Mesenchymal stem cell (in vitro differentiated cells and primary cell): ENCODE measurements around the gene HPS4.

Experiments
- DNase-seq: peaks from one replicate; pipeline ENCODE4 v3.0.0-alpha.2; 2013
- H2AFZ ChIP-seq: one replicate; pipeline ENCODE4 v1.6.1; 2013; ENCODE audit warnings: low read depth, mild to moderate bottlenecking, control low read depth, inconsistent platforms, low read length, moderate library complexity
- H2AK5ac ChIP-seq: 2 replicates; pipeline ENCODE4 v1.6.1; 2013; ENCODE audit warnings: low read length, moderate library complexity, mild to moderate bottlenecking, inconsistent platforms; ENCODE audit not compliant: severe bottlenecking
- H2BK120ac ChIP-seq: one replicate; pipeline ENCODE4 v1.6.1; 2013; ENCODE audit warnings: low read depth, mild to moderate bottlenecking, inconsistent platforms, low read length, moderate library complexity
- H2BK12ac ChIP-seq, 2 experiments: one replicate each; pipeline ENCODE4 v1.6.1; 2013; ENCODE audit warnings: inconsistent platforms in 2 of 2, low read length in 2 of 2, mild to moderate bottlenecking in 2 of 2, moderate library complexity in 2 of 2, control low read depth in 1 of 2
- H2BK15ac ChIP-seq: one replicate; pipeline ENCODE4 v1.6.1; 2013; ENCODE audit warnings: mild to moderate bottlenecking, low read depth, inconsistent platforms; ENCODE audit not compliant: poor library complexity, severe bottlenecking
- H2BK5ac ChIP-seq: 2 replicates; pipeline ENCODE4 v1.6.1; 2013; ENCODE audit warnings: low read depth, mild to moderate bottlenecking, low read length, control low read depth, inconsistent platforms; ENCODE audit not compliant: poor library complexity, severe bottlenecking
- H3K14ac ChIP-seq, 2 experiments: one replicate each; pipeline ENCODE4 v1.6.1; 2013; ENCODE audit warnings: inconsistent platforms in 2 of 2, low read length in 2 of 2, control low read depth in 1 of 2, mild to moderate bottlenecking in 1 of 2, moderate library complexity in 1 of 2
- H3K18ac ChIP-seq, 2 experiments: one replicate each; pipeline ENCODE4 v1.6.1; 2013; ENCODE audit warnings: inconsistent platforms in 2 of 2, low read length in 2 of 2, control low read depth in 1 of 2, low read depth in 1 of 2, mild to moderate bottlenecking in 1 of 2
- H3K23ac ChIP-seq, 2 experiments: one replicate each; pipeline ENCODE4 v1.6.1; 2013; ENCODE audit warnings: inconsistent platforms in 2 of 2, low read length in 2 of 2, mild to moderate bottlenecking in 2 of 2, moderate library complexity in 2 of 2, control low read depth in 1 of 2
- H3K27ac ChIP-seq: 2 replicates; pipeline ENCODE4 v1.5.1; 2013; ENCODE audit warnings: mild to moderate bottlenecking, moderate library complexity, low read length, control low read depth, inconsistent platforms; ENCODE audit not compliant: poor library complexity, severe bottlenecking
- H3K27me3 ChIP-seq, 2 experiments: 2 replicates each; pipeline versions ENCODE4 v1.6.1 to v1.7.0; 2013; ENCODE audit warnings: low read length in 2 of 2, mild to moderate bottlenecking in 2 of 2, moderate library complexity in 2 of 2, control low read depth in 1 of 2, inconsistent platforms in 1 of 2; ENCODE audit not compliant: control insufficient read depth in 1 of 2, insufficient read depth in 1 of 2
- H3K36me3 ChIP-seq, 2 experiments: 2 replicates each; pipeline versions ENCODE4 v1.6.1 to v1.7.0; 2013; ENCODE audit warnings: low read length in 2 of 2, control low read depth in 1 of 2, inconsistent platforms in 1 of 2, low read depth in 1 of 2, mild to moderate bottlenecking in 1 of 2; ENCODE audit not compliant: insufficient read depth in 2 of 2, control insufficient read depth in 1 of 2
- H3K4ac ChIP-seq, 2 experiments: one replicate each; pipeline ENCODE4 v1.6.1; 2013; ENCODE audit warnings: inconsistent platforms in 2 of 2, low read length in 2 of 2, mild to moderate bottlenecking in 2 of 2, moderate library complexity in 2 of 2, control low read depth in 1 of 2, low read depth in 1 of 2
- H3K4me1 ChIP-seq: 2 replicates; pipeline ENCODE4 v1.6.1; 2013; ENCODE audit warnings: low read depth, low read length, control low read depth; ENCODE audit not compliant: control insufficient read depth, insufficient read depth
- H3K4me2 ChIP-seq: 2 replicates; pipeline ENCODE4 v1.6.1; 2013; ENCODE audit warnings: low read length, mild to moderate bottlenecking, inconsistent platforms; ENCODE audit not compliant: poor library complexity, severe bottlenecking
- H3K4me3 ChIP-seq, 2 experiments: 2 replicates each; pipeline versions ENCODE4 v1.5.1 to v1.7.0; 2013; ENCODE audit warnings: low read length in 2 of 2, mild to moderate bottlenecking in 2 of 2, control low read depth in 1 of 2, low read depth in 1 of 2; ENCODE audit not compliant: insufficient read depth in 1 of 2
- H3K79me1 ChIP-seq: replicated peaks from 2 replicates; pipeline ENCODE4 v1.6.1; 2013; ENCODE audit warnings: mild to moderate bottlenecking, control low read depth, low read length, inconsistent platforms; ENCODE audit not compliant: poor library complexity, severe bottlenecking
- H3K9ac ChIP-seq: 2 replicates; pipeline ENCODE4 v1.7.0; 2013; ENCODE audit warnings: mild to moderate bottlenecking, low read length, moderate library complexity
- H3K9me3 ChIP-seq: 2 replicates; pipeline ENCODE4 v1.7.0; 2013; ENCODE audit warnings: mild to moderate bottlenecking, low read length; ENCODE audit not compliant: control insufficient read depth
- H4K8ac ChIP-seq: one replicate; pipeline ENCODE4 v1.6.1; 2013; ENCODE audit warnings: inconsistent platforms, mild to moderate bottlenecking, low read length, moderate library complexity
- H4K91ac ChIP-seq: one replicate; pipeline ENCODE4 v1.6.1; 2013; ENCODE audit warnings: mild to moderate bottlenecking, low read length, inconsistent platforms
- WGBS: methylation state at CpG from one replicate; pipeline ENCODE4 v1.1.7; 2013; ENCODE audit warnings: mixed read lengths; 5-methylcytosine and 5-hydroxymethylcytosine counted together

Gene HPS4

DNA sequence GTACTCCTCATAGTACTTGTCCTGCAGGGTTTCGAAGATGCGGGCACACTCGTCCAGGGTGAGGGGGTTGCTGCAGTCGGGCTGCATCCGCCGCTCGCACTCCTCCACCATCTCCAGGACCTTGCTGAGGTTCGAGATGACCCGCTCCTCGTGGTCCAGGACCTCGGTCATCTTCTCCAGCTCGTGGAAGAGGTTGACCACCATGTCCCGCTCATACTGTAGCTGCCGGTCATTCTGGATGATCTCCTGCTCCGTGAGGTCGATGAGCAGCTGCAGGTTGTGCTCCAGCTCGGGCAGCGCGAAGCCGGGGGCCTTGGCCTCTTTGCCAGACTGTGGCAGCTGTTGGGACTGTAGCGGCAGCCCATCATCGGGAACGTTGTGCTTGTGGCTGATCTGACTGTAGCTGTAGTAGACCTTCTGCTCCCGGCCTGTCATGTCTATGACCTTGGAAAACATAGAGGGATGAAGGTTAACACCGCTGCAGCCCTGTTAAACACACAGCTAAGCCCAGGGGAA, 15.7 kb upstream of the HPS4 start:
- Histone ChIP-seq H3K4me2 (no peak overlapping the region), H4K8ac (no peak overlapping the region), H3K9me3 (no peaks in the 10 kb centered on the region), H2BK15ac (no peak overlapping the region), H3K18ac (no peak overlapping the region), H2AK5ac (no peak overlapping the region), H3K23ac (no peak overlapping the region), H3K4me3 (no peak overlapping the region), H3K79me1 (peaks cover 25% of the 10 kb centered on the region), H2BK5ac (no peak overlapping the region), H3K4me1 (no peaks in the 10 kb centered on the region), H2AFZ (no peak overlapping the region), H4K91ac (no peak overlapping the region), H3K14ac (no peak overlapping the region), H2BK120ac (no peak overlapping the region), H2BK12ac (no peak overlapping the region), H3K27ac (no peak overlapping the region), H3K27me3 (no peaks in the 10 kb centered on the region), H3K9ac (no peak overlapping the region), H3K4ac (no peak overlapping the region), H3K36me3 (peaks cover 52 to 89% of the 10 kb centered on the region in 2 experiments)
- no peak for DNase-seq
- 95% methylated on average over 25 of the region's 25 CpGs for WGBS

- WGBS, result 92% methylated on average over 4 of the region's 4 CpGs
- Histone ChIP-seq H3K9ac (no peak overlapping the region), H3K4me1 (peaks cover 3% of the 10 kb centered on the region)
These were observed 12.9 kb upstream of the HPS4 start for GRCh38 chr22:26496456-26496855.

DNA sequence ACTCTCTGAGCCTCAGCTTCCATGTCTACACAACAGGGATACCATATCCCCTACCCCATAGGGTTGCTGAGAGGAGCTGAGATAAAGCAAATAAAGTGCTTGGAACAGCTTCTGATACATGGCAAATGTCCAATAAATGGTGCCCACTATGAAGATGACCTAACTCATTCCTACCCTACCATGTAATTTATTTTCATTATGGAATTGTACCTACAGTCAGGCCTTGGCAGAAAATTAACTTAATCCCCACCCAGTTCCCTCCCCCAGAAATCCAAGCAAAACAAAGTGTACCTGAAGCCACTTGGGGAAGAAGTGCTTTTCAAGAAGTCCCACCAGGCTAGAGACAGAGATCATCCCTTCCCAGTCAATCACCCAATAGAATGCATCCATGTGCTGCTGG, 10.9 kb upstream of the HPS4 start:
- no peak overlapping the region for H3K4me3 ChIP-seq
- H3K4me2 ChIP-seq, result no peak overlapping the region
- no peaks in the 10 kb centered on the region for H3K27me3 ChIP-seq
- no peak overlapping the region for H3K4ac ChIP-seq
- no peak overlapping the region for H3K18ac ChIP-seq
- H3K9me3 ChIP-seq, result no peaks in the 10 kb centered on the region
- peaks cover 32% of the 10 kb centered on the region for H3K79me1 ChIP-seq
- no peak overlapping the region for H2AFZ ChIP-seq
- H2BK15ac ChIP-seq, result no peak overlapping the region
- no peak overlapping the region for H4K8ac ChIP-seq
- H3K9ac ChIP-seq, result no peak overlapping the region
- H3K27ac ChIP-seq, result peak overlapping the region; percentile 53
- H2BK12ac ChIP-seq, result no peak overlapping the region
- H3K36me3 ChIP-seq, result peaks cover 55 to 90% of the 10 kb centered on the region in 2 experiments
- no peak overlapping the region for H3K14ac ChIP-seq
- no peak overlapping the region for H4K91ac ChIP-seq
- DNase-seq, result no peak
- H2BK5ac ChIP-seq, result no peak overlapping the region
- H3K23ac ChIP-seq, result no peak overlapping the region
- peak overlapping the region; percentile 71 for H2AK5ac ChIP-seq
- H3K4me1 ChIP-seq, result peaks cover 3% of the 10 kb centered on the region
- H2BK120ac ChIP-seq, result no peak overlapping the region

More at GRCh38 chr22:26496456-26496855, 12.9 kb upstream of the HPS4 start:
- no peak overlapping the region for H3K23ac ChIP-seq
- H4K8ac ChIP-seq, result no peak overlapping the region
- H4K91ac ChIP-seq, result no peak overlapping the region
- H3K4ac ChIP-seq, result no peak overlapping the region
- peaks cover 56 to 89% of the 10 kb centered on the region in 2 experiments for H3K36me3 ChIP-seq
- H2BK15ac ChIP-seq, result no peak overlapping the region
- H2BK5ac ChIP-seq, result no peak overlapping the region
- no peak for DNase-seq
- no peaks in the 10 kb centered on the region for H3K27me3 ChIP-seq
- no peak overlapping the region for H3K27ac ChIP-seq
- no peak overlapping the region for H3K14ac ChIP-seq
- no peak overlapping the region for H2AK5ac ChIP-seq
- H2AFZ ChIP-seq, result no peak overlapping the region
- H3K18ac ChIP-seq, result no peak overlapping the region
- H2BK120ac ChIP-seq, result no peak overlapping the region
- H2BK12ac ChIP-seq, result no peak overlapping the region
- H3K4me2 ChIP-seq, result no peak overlapping the region
- peaks cover 32% of the 10 kb centered on the region for H3K79me1 ChIP-seq
- H3K9me3 ChIP-seq, result no peaks in the 10 kb centered on the region
- no peak overlapping the region for H3K4me3 ChIP-seq

DNA sequence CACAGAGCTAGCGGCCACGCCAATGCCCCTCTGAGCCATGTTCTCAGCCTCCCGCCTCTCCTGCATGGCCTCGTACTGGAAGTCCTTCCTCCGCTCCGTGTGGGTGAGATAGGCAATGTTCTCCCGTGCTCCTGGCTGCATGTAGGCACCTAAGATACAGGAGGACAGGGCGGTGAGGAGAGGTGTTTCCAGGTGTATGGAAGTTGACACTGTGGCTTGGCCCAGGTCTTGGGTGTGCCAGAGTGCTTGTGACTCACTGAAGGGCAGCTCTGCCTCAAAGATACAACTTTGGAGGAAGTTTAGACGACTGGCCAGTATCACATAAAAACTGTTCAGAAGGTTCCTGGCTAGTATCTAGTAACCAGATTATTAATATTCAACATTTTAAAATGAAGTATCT, 8.6 kb upstream of the HPS4 start:
- Histone ChIP-seq H3K79me1 (peaks cover 35% of the 10 kb centered on the region), H3K27ac (no peak overlapping the region), H2AFZ (no peak overlapping the region), H3K4me1 (peaks cover 3% of the 10 kb centered on the region), H2BK5ac (no peak overlapping the region), H3K18ac (no peak overlapping the region), H3K9me3 (no peaks in the 10 kb centered on the region), H2BK120ac (no peak overlapping the region), H2BK12ac (no peak overlapping the region), H3K9ac (no peak overlapping the region), H2BK15ac (no peak overlapping the region), H3K4me3 (no peak overlapping the region), H3K14ac (no peak overlapping the region), H4K8ac (peak overlapping the region; percentile 45), H2AK5ac (no peak overlapping the region), H4K91ac (no peak overlapping the region), H3K23ac (no peak overlapping the region), H3K4ac (no peak overlapping the region), H3K4me2 (no peak overlapping the region), H3K36me3 (peaks cover 47 to 93% of the 10 kb centered on the region in 2 experiments), H3K27me3 (no peaks in the 10 kb centered on the region)
- DNase-seq, result no peak
- WGBS, result 98% methylated on average over 8 of the region's 9 CpGs
